Peyer's patch (tissue), 4 donors: ENCODE results near the gene TM9SF1. TPM values are rescaled to one million over a fixed set of nuclear protein-coding genes. Genes with fewer than 3 reads are reported as not detected.

Experiments
- DNase-seq, 3 donors: peaks; one replicate each; pipeline ENCODE4 v3.0.0-alpha.2; 2017 to 2019
- H3K27ac ChIP-seq, 4 donors: fragments of 200-600 bp; sonication (generic); one replicate each; pipeline ENCODE4 v1.5.1; 2016 to 2019
- H3K27me3 ChIP-seq, 2 donors: fragments of 200-600 bp; sonication (generic); one replicate each; pipeline ENCODE4 v1.5.1; 2019
- H3K36me3 ChIP-seq, 3 donors: fragments of 200-600 bp; sonication (generic); one replicate each; pipeline ENCODE4 v1.5.1; 2016 to 2019
- H3K4me1 ChIP-seq, 4 donors: fragments of 200-600 bp; sonication (generic); one replicate each; pipeline ENCODE4 v1.5.1; 2016 to 2019
- H3K4me3 ChIP-seq, 4 donors: fragments of 200-600 bp; sonication (generic); 1 replicate in 3 of 4; 2 replicates in 1 of 4; pipeline ENCODE4 v1.5.1; 2016 to 2019; ENCODE audit warnings: mild to moderate bottlenecking in 1 of 4
- H3K9me3 ChIP-seq, 4 donors: fragments of 200-600 bp; sonication (generic); one replicate each; pipeline ENCODE4 v1.5.1; 2016 to 2019; ENCODE audit warnings: mild to moderate bottlenecking in 1 of 4
- CTCF ChIP-seq, 6 experiments: fragments of 450-650 bp in 4 of 6; fragments of 200-600 bp in 2 of 6; sonication (generic) in 1 of 6; IDR thresholded peaks; one replicate each; pipeline ENCODE4 v1.5.1; 2017 to 2019; ENCODE audit warnings: antibody characterized with exemption in 6 of 6, mild to moderate bottlenecking in 3 of 6, moderate library complexity in 1 of 6
- POLR2A ChIP-seq, 2 donors: fragments of 450-650 bp; IDR thresholded peaks; one replicate each; pipeline ENCODE4 v1.5.1; 2017; ENCODE audit warnings: antibody characterized with exemption in 2 of 2, mild to moderate bottlenecking in 2 of 2, moderate library complexity in 2 of 2
- total RNA-seq, 4 donors: library from RNA; depleted of rRNA; stranded (reverse); fragments of >200 nt; gene quantifications; one replicate each; pipeline ENCODE4 v1.1.0, GENCODE V29; 2016

Gene TM9SF1
- total RNA-seq, 4 donors from 2014 or later: 22.3 to 80.7 (median 49.8) TPM

- peak overlapping the region; percentile 96 to 99 (median 96) for H3K27ac ChIP-seq
- H3K27me3 ChIP-seq: no peaks in the 10 kb centered on the region
- H3K4me1 ChIP-seq: peaks cover 2 to 38% (median 9%) of the 10 kb centered on the region in 4 donors
- TF ChIP-seq CTCF (IDR thresholded peaks at IDR 0.05): no peak
- TF ChIP-seq POLR2A (IDR thresholded peaks at IDR 0.05): no peak
- H3K36me3 ChIP-seq: peaks cover 0 to 18% (median 0%) of the 10 kb centered on the region in 3 donors
- no peak for DNase-seq
- H3K9me3 ChIP-seq: no peaks in the 10 kb centered on the region
- H3K4me3 ChIP-seq: peak overlapping the region; percentile 79 to 98 (median 88)
These were observed 412 bp downstream of the TM9SF1 start for GRCh38 chr14:24194873-24195185.

GRCh38 chr14:24194186-24194872, 912 bp downstream of the TM9SF1 start:
- H3K36me3 ChIP-seq: peaks cover 0 to 18% (median 0%) of the 10 kb centered on the region in 3 donors
- H3K9me3 ChIP-seq: no peaks in the 10 kb centered on the region
- H3K27ac ChIP-seq: peak overlapping the region; percentile 96 to 99 (median 96)
- peaks cover 2 to 38% (median 9%) of the 10 kb centered on the region in 4 donors for H3K4me1 ChIP-seq
- no peaks in the 10 kb centered on the region for H3K27me3 ChIP-seq
- TF ChIP-seq POLR2A (IDR thresholded peaks at IDR 0.05) (no peak), CTCF (IDR thresholded peaks at IDR 0.05) (no peak)
- peak overlapping the region; percentile 79 to 98 (median 88) for H3K4me3 ChIP-seq
- DNase-seq: no peak

GRCh38 chr14:24192933-24193332, 2.3 kb downstream of the TM9SF1 start:
- Histone ChIP-seq H3K27ac (no peak overlapping the region), H3K36me3 (peaks cover 0 to 18% (median 0%) of the 10 kb centered on the region in 3 donors), H3K4me3 (no peak overlapping the region), H3K9me3 (no peaks in the 10 kb centered on the region), H3K27me3 (no peaks in the 10 kb centered on the region), H3K4me1 (peaks cover 2 to 38% (median 13%) of the 10 kb centered on the region in 4 donors)
- DNase-seq: no peak
- TF ChIP-seq POLR2A (IDR thresholded peaks at IDR 0.05) (no peak), CTCF (IDR thresholded peaks at IDR 0.05) (no peak)

- Histone ChIP-seq H3K4me1 (peaks cover 2 to 28% (median 14%) of the 10 kb centered on the region in 4 donors), H3K4me3 (no peak overlapping the region), H3K27me3 (no peaks in the 10 kb centered on the region), H3K36me3 (peaks cover 0 to 27% (median 0%) of the 10 kb centered on the region in 3 donors), H3K27ac (no peak overlapping the region), H3K9me3 (no peaks in the 10 kb centered on the region)
- DNase-seq: no peak
- TF ChIP-seq CTCF (IDR thresholded peaks at IDR 0.05) (no peak), POLR2A (IDR thresholded peaks at IDR 0.05) (no peak)
These were observed 4.8 kb downstream of the TM9SF1 start for GRCh38 chr14:24190416-24190815.

GRCh38 chr14:24189460-24189859, 5.8 kb downstream of the TM9SF1 start:
- Histone ChIP-seq H3K4me1 (peaks cover under 1 to 22% (median 11%) of the 10 kb centered on the region in 4 donors), H3K27me3 (no peaks in the 10 kb centered on the region), H3K9me3 (no peaks in the 10 kb centered on the region), H3K36me3 (peaks cover 0 to 35% (median 0%) of the 10 kb centered on the region in 3 donors), H3K27ac (no peak overlapping the region), H3K4me3 (no peak overlapping the region)
- no peak for DNase-seq
- TF ChIP-seq CTCF (IDR thresholded peaks at IDR 0.05): no peak
- TF ChIP-seq POLR2A (IDR thresholded peaks at IDR 0.05): no peak
